ENCODE results near the gene SLC30A10.
"Not testable (repeated sequence)": the region's sequence is repeated elsewhere in the genome, so short reads cannot be mapped to it uniquely, and the experiment has no call there.

SLC30A10 gene

DNA sequence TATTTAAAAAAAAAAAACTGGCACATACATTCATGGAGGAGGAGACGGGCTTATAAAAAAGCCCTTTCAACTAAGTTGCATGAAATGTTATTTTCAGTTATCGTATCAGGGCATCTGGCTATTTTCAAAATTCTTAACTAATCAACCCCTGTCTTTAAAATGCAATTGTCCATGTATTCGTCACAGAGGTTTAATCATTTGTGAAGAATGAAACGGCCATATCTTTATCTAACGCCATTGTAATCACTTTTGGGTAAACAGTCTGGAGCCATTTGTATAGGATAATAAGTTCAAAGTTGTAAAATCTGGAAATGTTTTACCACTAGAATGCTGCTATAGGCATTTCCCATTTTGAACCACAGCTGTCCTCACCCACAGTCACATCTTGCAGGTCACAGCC, 30.4 kb downstream of the SLC30A10 start:
- no peak for DNase-seq (ENCODE audit: low read depth in 1 of 2, low spot score in 1 of 2)

DNA sequence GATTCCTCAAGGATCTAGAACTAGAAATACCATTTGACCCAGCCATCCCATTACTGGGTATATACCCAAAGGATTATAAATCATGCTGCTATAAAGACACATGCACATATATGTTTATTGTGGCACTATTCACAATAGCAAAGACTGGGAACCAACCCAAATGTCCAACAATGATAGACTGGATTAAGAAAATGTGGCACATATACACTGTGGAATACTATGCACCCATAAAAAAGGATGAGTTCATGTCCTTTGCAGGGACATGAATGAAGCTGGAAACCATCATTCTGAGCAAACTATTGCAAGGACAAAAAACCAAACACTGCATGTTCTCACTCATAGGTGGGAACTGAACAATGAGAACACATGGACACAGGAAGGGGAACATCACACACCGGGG, 36.1 kb downstream of the SLC30A10 start:
- not testable (repeated sequence) for DNase-seq (ENCODE audit: low read depth in 1 of 2, low spot score in 1 of 2)

DNA sequence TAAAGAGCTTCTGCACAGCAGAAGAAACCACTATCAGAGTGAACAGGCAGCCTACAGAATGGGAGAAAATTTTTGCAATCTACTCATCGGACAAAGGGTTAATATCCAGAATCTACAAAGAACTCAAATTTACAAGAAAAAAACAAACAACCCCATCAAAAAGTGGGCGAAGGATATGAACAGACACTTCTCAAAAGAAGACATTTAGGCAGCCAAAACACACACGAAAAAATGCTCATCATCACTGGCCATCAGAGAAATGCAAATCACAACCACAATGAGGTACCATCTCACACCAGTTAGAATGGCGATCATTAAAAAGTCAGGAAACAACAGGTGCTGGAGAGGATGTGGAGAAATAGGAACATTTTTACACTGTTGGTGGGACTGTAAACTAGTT, 36.5 kb downstream of the SLC30A10 start:
- DNase-seq (ENCODE audit: low read depth in 1 of 2, low spot score in 1 of 2): not testable (repeated sequence)

DNA sequence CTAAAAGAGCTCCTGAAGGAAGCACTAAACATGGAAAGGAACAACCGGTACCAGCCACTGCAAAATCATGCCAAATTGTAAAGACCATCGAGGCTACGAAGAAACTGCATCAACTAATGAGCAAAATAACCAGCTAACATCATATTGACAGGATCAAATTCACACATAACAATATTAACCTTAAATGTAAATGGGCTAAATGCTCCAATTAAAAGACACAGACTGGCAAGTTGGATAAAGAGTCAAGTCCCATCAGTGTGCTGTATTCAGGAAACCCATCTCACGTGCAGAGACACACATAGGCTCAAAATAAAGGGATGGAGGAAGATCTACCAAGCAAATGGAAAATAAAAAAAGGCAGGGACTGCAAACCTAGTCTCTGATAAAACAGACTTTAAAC, 39.7 kb downstream of the SLC30A10 start:
- not testable (repeated sequence) for DNase-seq (ENCODE audit: low read depth in 1 of 2, low spot score in 1 of 2)

DNA sequence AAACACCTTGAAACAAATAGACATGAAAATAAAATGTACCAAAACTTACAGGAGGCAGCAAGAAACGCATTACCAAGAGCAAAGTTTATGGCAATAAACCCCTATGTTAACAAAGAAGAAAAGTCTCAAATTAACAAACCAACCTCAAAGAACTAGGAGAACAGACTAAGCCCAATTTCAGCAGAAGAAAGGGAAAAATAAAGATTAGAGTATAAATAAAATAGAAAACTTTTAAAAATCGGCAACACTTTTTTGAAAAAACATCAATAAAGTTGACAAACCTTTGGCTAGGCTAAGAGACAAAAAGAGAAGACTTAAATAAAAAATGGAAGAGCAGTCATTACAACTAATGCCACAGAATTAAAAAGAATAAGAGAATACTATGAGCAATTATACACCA, 42.7 kb downstream of the SLC30A10 start:
- DNase-seq (ENCODE audit: low read depth in 1 of 2, low spot score in 1 of 2): no peak

DNA sequence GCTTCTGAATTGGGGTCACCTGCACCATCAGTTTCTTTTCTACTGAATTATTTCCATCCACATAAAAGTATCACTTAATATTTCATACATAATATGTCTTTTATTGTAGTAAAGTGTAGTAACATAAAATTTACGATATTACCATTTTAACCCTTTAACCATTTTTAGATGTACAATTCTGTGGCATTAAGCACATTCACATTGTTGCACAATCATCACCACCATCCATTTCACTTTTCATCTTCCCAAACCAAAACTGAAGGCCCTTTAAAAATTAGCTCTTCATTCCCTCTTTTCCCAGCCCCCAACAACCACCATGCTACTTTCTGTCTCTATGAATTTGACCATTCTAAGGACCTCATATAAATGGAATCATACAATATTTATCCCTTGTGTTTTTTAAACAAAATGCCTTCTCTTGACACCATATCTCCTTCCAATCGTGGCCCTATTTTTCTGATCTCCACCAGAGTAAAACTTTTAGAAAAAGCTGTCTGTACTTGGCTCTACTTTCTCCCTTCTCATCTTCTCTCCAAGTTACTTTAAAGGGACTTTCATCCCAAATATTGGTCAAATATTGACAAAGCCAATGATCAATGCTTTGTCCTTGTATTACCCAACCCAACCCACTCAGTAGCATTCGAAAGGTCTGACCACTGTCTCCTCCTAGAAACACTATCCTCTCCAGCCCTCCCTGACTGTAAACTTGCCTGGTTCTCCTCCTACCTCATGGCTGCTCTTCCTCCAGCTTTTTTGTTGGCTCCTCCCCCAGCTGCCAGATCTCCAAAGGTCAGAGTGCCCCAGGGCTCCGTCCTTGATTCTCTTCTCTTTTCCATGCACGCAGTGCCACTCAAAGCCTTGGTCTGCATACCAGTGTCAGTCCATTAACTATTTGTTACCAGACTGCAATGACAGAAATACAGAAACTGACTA, 44.7 kb downstream of the SLC30A10 start:
- no peak for DNase-seq (ENCODE audit: low read depth in 1 of 2, low spot score in 1 of 2)

DNA sequence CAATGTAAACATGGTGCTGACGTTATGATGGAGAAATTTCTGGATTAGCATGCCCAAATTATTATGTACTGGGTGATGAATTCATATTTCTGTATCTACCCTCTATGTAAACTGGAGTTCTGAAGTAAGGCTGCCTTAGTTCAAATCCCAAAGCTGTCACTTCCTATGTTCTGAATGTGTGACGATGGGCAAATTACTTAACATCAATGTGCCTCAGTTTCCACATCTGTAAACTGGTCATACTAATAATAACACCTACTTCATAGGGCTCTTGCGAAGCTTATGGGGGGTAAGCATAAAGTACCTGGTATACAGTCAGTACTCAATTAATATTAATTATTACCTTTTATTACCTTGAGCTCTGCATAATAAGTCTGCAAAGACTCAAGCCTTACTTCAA, 45.6 kb downstream of the SLC30A10 start:
- no peak for DNase-seq (ENCODE audit: low read depth in 1 of 2, low spot score in 1 of 2)

DNA sequence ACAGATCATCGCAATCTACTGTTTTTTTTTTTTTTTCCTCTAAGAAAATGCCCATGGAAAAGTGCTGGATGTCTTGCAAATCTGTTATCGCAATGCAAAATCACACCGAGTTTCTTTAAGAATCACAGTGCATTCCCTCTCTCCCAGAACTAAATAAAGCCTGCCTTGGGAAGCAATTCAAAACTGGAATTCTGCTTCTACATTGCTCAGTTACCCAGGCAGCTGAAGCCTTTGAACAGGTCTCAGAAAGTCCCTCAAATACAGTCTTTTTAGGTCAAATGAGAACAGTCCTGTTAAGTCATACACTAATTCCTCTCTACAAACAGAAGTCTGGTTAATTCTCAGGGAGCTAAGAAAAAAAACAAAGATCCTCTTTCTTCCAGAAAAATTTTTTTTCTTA, 46.3 kb downstream of the SLC30A10 start:
- DNase-seq (ENCODE audit: low read depth in 1 of 2, low spot score in 1 of 2): no peak

DNA sequence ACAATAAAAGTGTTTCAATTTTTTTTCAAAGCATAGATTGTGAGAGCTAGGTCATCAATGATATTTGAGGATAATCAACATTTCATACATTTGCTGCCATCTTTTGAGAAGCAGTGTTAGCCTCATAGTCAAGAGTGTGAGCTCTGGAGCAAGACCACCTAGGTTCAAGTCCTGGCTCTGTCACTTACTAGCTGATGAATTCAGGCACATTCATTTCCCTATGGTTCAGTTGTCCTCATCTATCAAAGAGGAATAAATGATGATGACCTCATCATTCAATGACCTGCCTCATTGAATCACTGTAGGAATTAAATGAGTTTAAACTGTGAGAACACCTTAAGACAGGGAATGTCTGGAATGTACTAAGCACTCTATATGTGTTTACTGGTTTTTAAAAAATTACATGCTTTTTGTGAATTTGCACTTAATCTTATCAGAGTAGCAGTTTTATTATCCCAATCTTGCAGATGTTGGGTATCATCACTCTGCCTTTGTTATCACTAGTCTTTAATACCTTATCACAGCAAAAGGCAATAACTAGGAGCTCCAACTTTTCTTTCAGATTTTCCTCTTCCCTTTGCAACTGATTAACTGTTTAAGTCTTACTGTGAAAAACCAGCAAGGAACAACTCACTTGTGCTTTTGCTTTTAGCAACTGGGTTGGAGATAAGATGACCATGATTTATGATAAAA, 47.4 kb downstream of the SLC30A10 start:
- DNase-seq (ENCODE audit: low read depth in 1 of 2, low spot score in 1 of 2): no peak

DNA sequence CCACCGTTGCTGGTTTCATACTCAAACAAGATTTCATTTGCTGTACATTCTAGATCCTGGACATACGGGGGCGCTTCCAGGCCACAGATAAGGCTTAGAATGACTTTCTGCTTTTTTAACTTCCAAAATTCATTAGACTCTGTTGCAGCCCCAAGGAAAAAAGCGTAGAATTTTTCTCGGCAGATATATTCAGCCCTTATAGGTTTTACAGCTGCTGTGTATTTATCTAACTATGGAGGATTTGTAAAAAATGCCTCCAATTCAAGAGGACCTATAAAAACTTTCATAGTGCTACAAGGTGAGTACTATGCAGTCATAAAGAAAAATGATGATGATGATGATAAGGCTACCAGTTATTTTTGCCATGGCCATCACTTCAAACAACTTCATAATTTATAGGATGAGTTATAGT, 51.6 kb downstream of the SLC30A10 start:
- DNase-seq (ENCODE audit: low read depth in 1 of 2, low spot score in 1 of 2): no peak

DNA sequence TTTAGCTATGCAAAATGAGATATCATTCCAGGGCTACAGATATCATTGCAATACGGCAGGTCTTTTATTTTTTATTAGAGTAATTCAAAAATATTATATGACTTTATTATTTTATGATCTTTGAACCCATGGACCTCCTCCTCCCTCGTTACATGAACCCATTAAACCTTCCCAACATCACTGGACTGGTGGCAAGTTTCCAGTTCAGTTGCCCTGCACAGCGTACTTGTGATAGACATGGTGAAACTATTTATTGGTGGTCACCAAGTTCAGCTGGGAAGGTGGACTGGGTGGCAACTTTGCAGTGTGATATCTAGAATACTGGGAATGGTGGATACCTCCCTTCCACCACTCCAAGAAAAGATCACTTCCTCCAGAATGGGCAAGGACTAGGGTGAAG, 52.5 kb downstream of the SLC30A10 start:
- no peak for DNase-seq (ENCODE audit: low read depth in 1 of 2, low spot score in 1 of 2)

DNA sequence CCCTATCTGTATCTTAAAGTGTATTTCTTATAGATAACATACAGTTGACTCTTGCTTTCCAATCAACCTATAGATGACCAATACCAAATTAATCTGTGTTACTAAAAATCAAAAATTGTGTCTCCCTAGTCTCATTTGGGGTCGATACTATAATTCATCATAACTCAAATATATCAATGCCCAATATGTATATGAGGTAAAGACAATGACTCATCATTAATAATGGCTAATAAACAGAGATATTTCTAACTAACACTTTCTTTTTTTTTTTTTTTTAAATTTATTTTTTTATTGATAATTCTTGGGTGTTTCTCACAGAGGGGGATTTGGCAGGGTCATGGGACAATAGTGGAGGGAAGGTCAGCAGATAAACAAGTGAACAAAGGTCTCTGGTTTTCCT, 55.8 kb downstream of the SLC30A10 start:
- not testable (repeated sequence) for DNase-seq (ENCODE audit: low read depth in 1 of 2, low spot score in 1 of 2)

DNA sequence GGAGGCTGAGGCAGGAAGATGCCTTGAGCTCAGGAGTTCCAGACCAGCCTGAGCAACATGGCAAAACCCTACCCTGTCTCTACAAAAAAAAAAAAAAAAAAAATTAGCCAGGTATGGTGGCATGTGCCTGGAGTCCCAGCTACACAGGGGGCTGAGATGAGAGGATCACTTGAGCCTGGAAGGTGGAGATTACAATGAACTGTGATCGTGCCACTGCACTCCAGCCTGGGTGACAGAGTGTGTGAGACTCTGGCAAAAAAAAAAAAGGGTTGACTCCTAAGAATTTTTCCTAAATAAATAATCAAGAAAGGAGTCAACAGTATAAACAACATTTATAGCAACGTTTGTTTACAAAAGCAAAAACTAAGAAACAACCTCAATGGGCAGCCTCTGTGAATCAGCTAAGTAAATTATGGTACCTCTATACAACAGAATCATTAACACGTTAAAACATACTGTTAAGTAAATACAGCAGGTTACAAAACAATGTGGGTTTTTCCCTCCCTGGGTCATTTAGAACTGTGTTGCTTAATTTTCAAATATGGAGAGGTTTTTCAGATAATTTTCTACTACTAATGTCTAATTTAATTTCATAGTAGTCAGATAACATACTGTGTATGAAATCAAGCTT, 56.8 kb downstream of the SLC30A10 start:
- DNase-seq (ENCODE audit: low read depth in 1 of 2, low spot score in 1 of 2): no peak

DNA sequence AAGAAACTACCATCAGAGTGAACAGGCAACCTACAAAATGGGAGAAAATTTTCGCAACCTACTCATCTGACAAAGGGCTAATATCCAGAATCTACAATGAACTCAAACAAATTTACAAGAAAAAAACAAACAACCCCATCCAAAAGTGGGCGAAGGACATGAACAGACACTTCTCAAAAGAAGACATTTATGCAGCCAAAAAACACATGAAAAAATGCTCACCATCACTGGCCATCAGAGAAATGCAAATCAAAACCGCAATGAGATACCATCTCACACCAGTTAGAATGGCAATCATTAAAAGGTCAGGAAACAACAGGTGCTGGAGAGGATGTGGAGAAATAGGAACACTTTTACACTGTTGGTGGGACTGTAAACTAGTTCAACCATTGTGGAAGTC, 59.7 kb downstream of the SLC30A10 start:
- DNase-seq (ENCODE audit: low read depth in 1 of 2, low spot score in 1 of 2): not testable (repeated sequence)

All from activated T-helper 1 cell treated with anti-CD3 and anti-CD28 coated beads, Interleukin-2, amount 50 U/mL, for 16 hours (primary cell).